ENCODE data around the gene LPO.

The LPO gene

DNA sequence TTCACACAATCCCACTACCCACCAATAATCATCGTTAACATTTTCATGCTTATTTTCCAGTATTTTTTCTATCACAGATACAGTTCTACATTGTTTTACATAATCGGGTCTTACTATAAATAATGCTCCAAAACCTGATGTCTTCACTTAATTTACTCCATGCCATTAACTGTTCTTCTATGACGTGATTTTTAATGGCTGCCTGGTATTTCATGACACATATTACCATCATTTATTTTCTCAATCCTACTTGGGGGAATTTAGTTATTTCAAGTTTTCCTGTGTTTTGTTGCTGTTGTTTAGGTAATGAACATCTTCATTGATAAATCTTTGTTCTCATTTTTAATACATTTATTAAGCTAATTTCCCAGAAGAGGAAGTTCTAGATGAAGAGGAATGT, 14.7 kb downstream of the LPO start:
- Histone ChIP-seq H3K4me3 (ENCODE audit: low read depth in 1 of 2, low read length in 2 of 2) (no peak overlapping the region), H3K27ac (ENCODE audit: low read length) (no peak overlapping the region), H3K27me3 (ENCODE audit: insufficient read depth, low read length, poor library complexity) (peaks cover 18% of the 10 kb centered on the region), H3K4me2 (ENCODE audit: insufficient read depth, low read length) (no peak overlapping the region), H4K20me1 (ENCODE audit: insufficient read depth, low read length) (no peaks in the 10 kb centered on the region; the same call in 1 of the 2 replicates), H3K9me3 (ENCODE audit: insufficient read depth, low read length, severe bottlenecking) (no peaks in the 10 kb centered on the region), H3K9ac (ENCODE audit: low read depth, low read length) (no peak overlapping the region), H3K79me2 (ENCODE audit: insufficient read depth, low read length) (no peaks in the 10 kb centered on the region), H3K4me1 (ENCODE audit: insufficient read depth, low read length) (no peaks in the 10 kb centered on the region), H3K36me3 (ENCODE audit: insufficient read depth, low read length) (no peaks in the 10 kb centered on the region), H2AFZ (ENCODE audit: low read depth, low read length) (no peak overlapping the region)
- no peak for ATAC-seq (ENCODE audit: insufficient read depth, low read depth)
- DNase-seq = no peak
- no peak for TF ChIP-seq EZH2 (IDR thresholded peaks at IDR 0.05; ENCODE audit: borderline replicate concordance, low read depth, low read length, severe bottlenecking)
- TF ChIP-seq, protein P1, sequence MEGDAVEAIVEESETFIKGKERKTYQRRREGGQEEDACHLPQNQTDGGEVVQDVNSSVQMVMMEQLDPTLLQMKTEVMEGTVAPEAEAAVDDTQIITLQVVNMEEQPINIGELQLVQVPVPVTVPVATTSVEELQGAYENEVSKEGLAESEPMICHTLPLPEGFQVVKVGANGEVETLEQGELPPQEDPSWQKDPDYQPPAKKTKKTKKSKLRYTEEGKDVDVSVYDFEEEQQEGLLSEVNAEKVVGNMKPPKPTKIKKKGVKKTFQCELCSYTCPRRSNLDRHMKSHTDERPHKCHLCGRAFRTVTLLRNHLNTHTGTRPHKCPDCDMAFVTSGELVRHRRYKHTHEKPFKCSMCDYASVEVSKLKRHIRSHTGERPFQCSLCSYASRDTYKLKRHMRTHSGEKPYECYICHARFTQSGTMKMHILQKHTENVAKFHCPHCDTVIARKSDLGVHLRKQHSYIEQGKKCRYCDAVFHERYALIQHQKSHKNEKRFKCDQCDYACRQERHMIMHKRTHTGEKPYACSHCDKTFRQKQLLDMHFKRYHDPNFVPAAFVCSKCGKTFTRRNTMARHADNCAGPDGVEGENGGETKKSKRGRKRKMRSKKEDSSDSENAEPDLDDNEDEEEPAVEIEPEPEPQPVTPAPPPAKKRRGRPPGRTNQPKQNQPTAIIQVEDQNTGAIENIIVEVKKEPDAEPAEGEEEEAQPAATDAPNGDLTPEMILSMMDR (IDR thresholded peaks at IDR 0.05; ENCODE audit: borderline replicate concordance, extremely low read depth, low read length, poor library complexity, severe bottlenecking) = no peak

DNA sequence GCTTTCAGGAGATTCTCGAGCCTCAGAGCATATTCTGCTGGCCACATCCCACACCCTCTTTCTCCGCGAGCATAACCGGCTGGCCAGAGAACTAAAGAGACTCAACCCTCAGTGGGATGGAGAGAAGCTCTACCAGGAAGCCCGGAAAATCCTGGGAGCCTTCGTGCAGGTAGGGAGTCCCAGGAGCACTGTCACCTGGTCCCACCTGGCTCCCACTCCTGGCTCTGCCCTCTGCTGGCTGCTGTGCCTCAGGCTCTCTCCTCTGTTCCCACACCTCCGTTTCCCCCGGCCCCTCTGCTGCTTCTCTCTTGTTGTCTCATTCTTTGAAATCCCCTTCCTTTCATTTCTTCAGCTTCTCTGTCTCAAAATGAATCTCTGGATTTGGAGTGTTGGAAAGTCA, 16.4 kb downstream of the LPO start:
- TF ChIP-seq EZH2 (IDR thresholded peaks at IDR 0.05; ENCODE audit: borderline replicate concordance, low read depth, low read length, severe bottlenecking) = no peak
- TF ChIP-seq, protein P1 (IDR thresholded peaks at IDR 0.05; ENCODE audit: borderline replicate concordance, extremely low read depth, low read length, poor library complexity, severe bottlenecking) = no peak
- Histone ChIP-seq H3K4me1 (ENCODE audit: insufficient read depth, low read length) (no peaks in the 10 kb centered on the region), H3K27me3 (ENCODE audit: insufficient read depth, low read length, poor library complexity) (peaks cover 22% of the 10 kb centered on the region), H3K4me2 (ENCODE audit: insufficient read depth, low read length) (no peak overlapping the region), H4K20me1 (ENCODE audit: insufficient read depth, low read length) (no peaks in the 10 kb centered on the region; the same call in 1 of the 2 replicates), H3K9me3 (ENCODE audit: insufficient read depth, low read length, severe bottlenecking) (no peaks in the 10 kb centered on the region), H2AFZ (ENCODE audit: low read depth, low read length) (no peak overlapping the region), H3K79me2 (ENCODE audit: insufficient read depth, low read length) (no peaks in the 10 kb centered on the region), H3K4me3 (ENCODE audit: low read depth in 1 of 2, low read length in 2 of 2) (no peak overlapping the region), H3K9ac (ENCODE audit: low read depth, low read length) (no peak overlapping the region), H3K36me3 (ENCODE audit: insufficient read depth, low read length) (no peaks in the 10 kb centered on the region), H3K27ac (ENCODE audit: low read length) (no peak overlapping the region)
- ATAC-seq (ENCODE audit: insufficient read depth, low read depth) (no peak), DNase-seq (no peak)

DNA sequence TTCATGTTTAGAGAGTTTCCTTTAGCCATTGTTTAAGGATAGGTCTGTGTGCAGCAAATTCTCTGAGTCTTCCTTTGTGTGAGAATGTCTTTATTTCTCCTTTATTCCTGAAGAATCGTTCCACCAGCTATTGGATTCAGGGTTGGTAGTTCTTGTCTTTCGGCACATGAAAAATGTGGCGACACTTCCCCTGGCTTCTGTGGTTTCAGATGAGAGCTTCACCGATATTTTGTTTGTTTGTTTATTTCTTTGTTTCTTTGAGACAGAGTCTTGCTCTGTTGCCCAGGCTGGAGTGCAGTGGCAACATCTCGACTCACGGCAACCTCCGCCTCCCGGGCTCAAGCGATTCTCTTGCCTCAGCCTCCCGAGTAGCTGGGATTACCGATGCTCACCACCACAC, 23.8 kb downstream of the LPO start:
- peaks cover 58% of the 10 kb centered on the region for H3K27me3 ChIP-seq (ENCODE audit: insufficient read depth, low read length, poor library complexity)
- H3K9ac ChIP-seq (ENCODE audit: low read depth, low read length) = no peak overlapping the region
- H3K27ac ChIP-seq (ENCODE audit: low read length) = no peak overlapping the region
- DNase-seq (no peak), ATAC-seq (ENCODE audit: insufficient read depth, low read depth) (no peak)
- no peaks in the 10 kb centered on the region for H3K4me1 ChIP-seq (ENCODE audit: insufficient read depth, low read length)
- TF ChIP-seq EZH2 (IDR thresholded peaks at IDR 0.05; ENCODE audit: borderline replicate concordance, low read depth, low read length, severe bottlenecking) = no peak
- TF ChIP-seq, protein P1 (IDR thresholded peaks at IDR 0.05; ENCODE audit: borderline replicate concordance, extremely low read depth, low read length, poor library complexity, severe bottlenecking) = no peak
- H4K20me1 ChIP-seq (ENCODE audit: insufficient read depth, low read length) = no peaks in the 10 kb centered on the region
- no peak overlapping the region for H3K4me3 ChIP-seq (ENCODE audit: low read depth in 1 of 2, low read length in 2 of 2)
- no peaks in the 10 kb centered on the region for H3K36me3 ChIP-seq (ENCODE audit: insufficient read depth, low read length)
- H3K9me3 ChIP-seq (ENCODE audit: insufficient read depth, low read length, severe bottlenecking) = no peaks in the 10 kb centered on the region
- no peak overlapping the region for H3K4me2 ChIP-seq (ENCODE audit: insufficient read depth, low read length)
- H3K79me2 ChIP-seq (ENCODE audit: insufficient read depth, low read length) = no peaks in the 10 kb centered on the region
- no peak overlapping the region for H2AFZ ChIP-seq (ENCODE audit: low read depth, low read length)

DNA sequence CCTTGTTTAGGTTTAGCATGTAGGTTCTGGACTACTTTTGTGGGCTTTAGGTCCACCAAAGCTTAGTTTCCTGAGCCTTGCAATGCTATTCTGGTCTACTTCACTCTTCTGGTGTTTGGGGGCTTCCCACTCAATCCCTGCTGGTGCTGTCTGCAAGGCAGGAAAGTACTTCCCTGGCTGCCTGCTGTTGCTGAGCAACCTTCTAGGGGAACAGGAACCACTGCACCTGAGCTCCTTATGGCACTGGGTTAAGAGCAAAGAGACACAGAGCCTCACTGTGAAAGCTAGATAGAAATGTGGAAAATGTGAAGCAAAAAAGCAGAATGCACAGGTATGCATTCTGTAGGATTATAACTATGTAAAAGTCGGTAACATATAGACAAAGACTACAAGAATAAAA, 25.4 kb downstream of the LPO start:
- TF ChIP-seq, protein P1 (IDR thresholded peaks at IDR 0.05; ENCODE audit: borderline replicate concordance, extremely low read depth, low read length, poor library complexity, severe bottlenecking) = no peak
- TF ChIP-seq EZH2 (IDR thresholded peaks at IDR 0.05; ENCODE audit: borderline replicate concordance, low read depth, low read length, severe bottlenecking) = no peak
- H3K27me3 ChIP-seq (ENCODE audit: insufficient read depth, low read length, poor library complexity) = peaks cover 54% of the 10 kb centered on the region
- no peak for ATAC-seq (ENCODE audit: insufficient read depth, low read depth)

More for the DNA sequence above, 25.4 kb downstream of the LPO start:
- Histone ChIP-seq H3K79me2 (ENCODE audit: insufficient read depth, low read length) (no peaks in the 10 kb centered on the region), H3K4me1 (ENCODE audit: insufficient read depth, low read length) (no peaks in the 10 kb centered on the region), H3K9me3 (ENCODE audit: insufficient read depth, low read length, severe bottlenecking) (no peaks in the 10 kb centered on the region), H3K27ac (ENCODE audit: low read length) (no peak overlapping the region), H3K4me3 (ENCODE audit: low read depth in 1 of 2, low read length in 2 of 2) (no peak overlapping the region), H3K4me2 (ENCODE audit: insufficient read depth, low read length) (no peak overlapping the region), H3K9ac (ENCODE audit: low read depth, low read length) (no peak overlapping the region), H4K20me1 (ENCODE audit: insufficient read depth, low read length) (no peaks in the 10 kb centered on the region), H3K36me3 (ENCODE audit: insufficient read depth, low read length) (no peaks in the 10 kb centered on the region), H2AFZ (ENCODE audit: low read depth, low read length) (no peak overlapping the region)
- DNase-seq = no peak
